B cell (primary cell): ENCODE data around the gene ATP1B3. TPM values are rescaled to one million over a fixed set of nuclear protein-coding genes. Genes with fewer than 3 reads are reported as not detected.

ENCODE experiments used
- ATAC-seq: fragments of 200-7000 bp; cut with Tn5 transposase; one replicate; pipeline ENCODE4 v1.10.0; 2021; ENCODE audit warnings: low read depth, mild to moderate bottlenecking, moderate number of reproducible peaks, moderate library complexity
- CTCF ChIA-PET: fragments of 350-600 bp; sonication (Branson Sonifier 250); formaldehyde crosslinking; loops from one replicate; lab custom pipeline; 2021; ENCODE audit warnings: antibody characterized with exemption, inconsistent platforms; lab: Charles Lee
- POLR2A ChIA-PET: fragments of 350-600 bp; sonication (Branson Sonifier 250); formaldehyde crosslinking; loops from one replicate; lab custom pipeline; 2021; ENCODE audit warnings: antibody characterized with exemption; lab: Charles Lee
- DNase-seq: peaks from one replicate; pipeline ENCODE4 v3.0.0; 2013
- H2AFZ ChIP-seq: 2 replicates; pipeline ENCODE4 v1.6.1; 2012; ENCODE audit warnings: mild to moderate bottlenecking, low read depth, low read length; ENCODE audit not compliant: insufficient read depth, poor library complexity, severe bottlenecking
- H3K27ac ChIP-seq, 2 donors: 1 replicate in 1 of 2; 2 replicates in 1 of 2; pipeline ENCODE4 v1.5.1; 2012 to 2013; ENCODE audit warnings: low read length in 2 of 2, mild to moderate bottlenecking in 2 of 2, moderate library complexity in 1 of 2
- H3K27me3 ChIP-seq, 4 experiments: fragments of 200-600 bp in 1 of 4; sonication (generic) in 1 of 4; replicated peaks in 1 of 4; 1 replicate in 2 of 4; 2 replicates in 2 of 4; pipeline versions ENCODE4 v1.6.1 to v1.7.0; 2013 to 2016; ENCODE audit warnings: low read length in 3 of 4, mild to moderate bottlenecking in 2 of 4, mixed read lengths in 1 of 4, moderate library complexity in 1 of 4; ENCODE audit not compliant: insufficient read depth in 4 of 4, control insufficient read depth in 3 of 4; ENCODE audit errors: control extremely low read depth in 1 of 4
- H3K36me3 ChIP-seq, 2 experiments: replicated peaks in 1 of 2; 1 replicate in 1 of 2; 2 replicates in 1 of 2; pipeline versions ENCODE4 v1.6.1 to v1.7.1; 2013; ENCODE audit warnings: low read length in 1 of 2; ENCODE audit not compliant: insufficient read depth in 2 of 2, control insufficient read depth in 1 of 2; ENCODE audit errors: control extremely low read depth in 1 of 2, extremely low read depth in 1 of 2
- H3K4me1 ChIP-seq, 2 donors: fragments of 200-600 bp in 1 of 2; sonication (generic) in 1 of 2; 1 replicate in 1 of 2; 2 replicates in 1 of 2; pipeline versions ENCODE4 v1.5.1 to v1.6.1; 2013 to 2017; ENCODE audit warnings: low read length in 2 of 2; ENCODE audit not compliant: control insufficient read depth in 2 of 2, insufficient read depth in 2 of 2
- H3K4me2 ChIP-seq: replicated peaks from 2 replicates; pipeline ENCODE3; 2012; ENCODE audit warnings: mild to moderate bottlenecking, low read depth, low read length; ENCODE audit not compliant: poor library complexity, severe bottlenecking
- H3K4me3 ChIP-seq, 5 experiments: fragments of 200-600 bp in 1 of 5; sonication (generic) in 1 of 5; 1 replicate in 3 of 5; 2 replicates in 2 of 5; pipeline versions ENCODE4 v1.5.1 to v1.7.0; 2011 to 2016; ENCODE audit warnings: low read length in 4 of 5, mild to moderate bottlenecking in 4 of 5, low read depth in 2 of 5, control low read depth in 1 of 5, moderate library complexity in 1 of 5; ENCODE audit not compliant: insufficient read depth in 1 of 5; ENCODE audit errors: control extremely low read depth in 1 of 5, extremely low read depth in 1 of 5
- H3K79me2 ChIP-seq: fragments of 200-600 bp; sonication (generic); one replicate; pipeline ENCODE4 v1.6.0; 2016; ENCODE audit warnings: low read length; ENCODE audit not compliant: control insufficient read depth, insufficient read depth
- H3K9ac ChIP-seq: fragments of 200-600 bp; sonication (generic); 2 replicates; pipeline ENCODE4 v1.6.1; 2017; ENCODE audit warnings: mild to moderate bottlenecking, low read length, moderate library complexity
- H3K9me3 ChIP-seq, 3 donors: one replicate each; pipeline versions ENCODE4 v1.6.1 to v1.7.1; 2013; ENCODE audit warnings: low read length in 2 of 3; ENCODE audit not compliant: control insufficient read depth in 2 of 3, insufficient read depth in 1 of 3; ENCODE audit errors: control extremely low read depth in 1 of 3
- H4K20me1 ChIP-seq: 2 replicates; pipeline ENCODE4 v1.6.0; 2012; ENCODE audit warnings: mild to moderate bottlenecking, low read length; ENCODE audit not compliant: insufficient read depth, control insufficient read depth, poor library complexity, severe bottlenecking
- H3K27ac Mint-ChIP-seq: one replicate; pipeline ENCODE4 v1.8.0; 2021; ENCODE audit warnings: mixed read lengths
- H3K27me3 Mint-ChIP-seq: one replicate; pipeline ENCODE4 v1.8.0; 2021; ENCODE audit warnings: mixed read lengths
- H3K4me1 Mint-ChIP-seq: one replicate; pipeline ENCODE4 v1.8.0; 2021; ENCODE audit warnings: mixed read lengths
- H3K4me3 Mint-ChIP-seq: one replicate; pipeline ENCODE4 v1.8.0; 2021; ENCODE audit warnings: mixed read lengths
- H3K9me3 Mint-ChIP-seq: one replicate; pipeline ENCODE4 v1.8.0; 2022; ENCODE audit warnings: mixed read lengths; ENCODE audit not compliant: insufficient read depth
- CTCF ChIP-seq: fragments of 200-600 bp; IDR thresholded peaks from one replicate; pipeline ENCODE4 v1.8.0; 2022; ENCODE audit warnings: antibody characterized with exemption, mild to moderate bottlenecking
- EZH2 ChIP-seq: IDR thresholded peaks from 2 replicates; pipeline ENCODE4 v1.6.1; 2012; ENCODE audit warnings: borderline replicate concordance, low read depth, mild to moderate bottlenecking, moderate library complexity, low read length; ENCODE audit not compliant: insufficient read depth, poor library complexity, severe bottlenecking
- WGBS: methylation state at CpG from one replicate; pipeline ENCODE4 v1.1.5; 2013; ENCODE audit warnings: missing lambda C conversion rate; ENCODE audit not compliant: insufficient coverage; 5-methylcytosine and 5-hydroxymethylcytosine counted together
- intact Hi-C: fragments of 100-400 bp; cut with micrococcal nuclease; formaldehyde crosslinking; loops from one replicate; pipeline ENCODE4 v1.10.0; 2022
- polyA plus RNA-seq: library from polyadenylated mRNA; depleted of rRNA; stranded (reverse); fragments of >200 nt; gene quantifications from 2 replicates; pipeline ENCODE4 v1.2.3, GENCODE V29; 2012
- total RNA-seq, 2 donors: library from RNA; stranded (reverse); fragments of 120-200 nt in 1 of 2; gene quantifications; 1 replicate in 1 of 2; 2 replicates in 1 of 2; pipeline versions ENCODE4 v1.2.3 to v1.2.4, GENCODE V29; 2013 to 2022

The ATP1B3 gene
- total and polyA plus RNA-seq, 2 donors (not counting 1 experiment from before 2014, with no cell fraction given), result 20.7 to 28.8 TPM

- DNase-seq (no peak), ATAC-seq (no peak)
- Histone ChIP-seq H3K79me2 (no peaks in the 10 kb centered on the region), H4K20me1 (no peaks in the 10 kb centered on the region), H3K27me3 (no peaks in the 10 kb centered on the region), H3K4me3 (no peak overlapping the region), H3K9ac (no peak overlapping the region), H3K4me2 (no peak overlapping the region), H2AFZ (no peak overlapping the region), H3K36me3 (no peaks in the 10 kb centered on the region), H3K9me3 (no peaks in the 10 kb centered on the region), H3K27ac (no peak overlapping the region), H3K4me1 (no peaks in the 10 kb centered on the region)
- H3K9me3 Mint-ChIP-seq, result no peaks in the 10 kb centered on the region
- 49% methylated on average over 10 of the region's 12 CpGs for WGBS
- no peak overlapping the region for H3K27ac Mint-ChIP-seq
- no peak overlapping the region for H3K4me3 Mint-ChIP-seq
- intact Hi-C loops, result no loop called here
- TF ChIP-seq EZH2, result no peak
- TF ChIP-seq CTCF, result no peak
- ChIA-PET POLR2A (no interaction called here), CTCF (no interaction called here)
- H3K27me3 Mint-ChIP-seq, result no peaks in the 10 kb centered on the region
- H3K4me1 Mint-ChIP-seq, result no peaks in the 10 kb centered on the region
Measured at GRCh38 chr3:141940194-141940776, 63.8 kb downstream of the ATP1B3 start.

GRCh38 chr3:141941093-141941492 is 64.7 kb downstream of the ATP1B3 start:
- POLR2A ChIA-PET, result no interaction called here
- CTCF ChIA-PET, result no interaction called here
- Histone ChIP-seq H3K27ac (no peak overlapping the region), H3K9ac (no peak overlapping the region), H3K79me2 (no peaks in the 10 kb centered on the region), H3K4me2 (no peak overlapping the region), H3K4me1 (no peaks in the 10 kb centered on the region), H3K4me3 (no peak overlapping the region), H3K9me3 (no peaks in the 10 kb centered on the region), H2AFZ (no peak overlapping the region), H3K27me3 (no peaks in the 10 kb centered on the region), H4K20me1 (no peaks in the 10 kb centered on the region), H3K36me3 (no peaks in the 10 kb centered on the region)
- Mint-ChIP-seq H3K27ac (no peak overlapping the region), H3K4me3 (no peak overlapping the region), H3K4me1 (no peaks in the 10 kb centered on the region), H3K9me3 (no peaks in the 10 kb centered on the region), H3K27me3 (no peaks in the 10 kb centered on the region)
- DNase-seq (no peak), ATAC-seq (no peak)
- 17% methylated on average over 8 of the region's 8 CpGs for WGBS
- TF ChIP-seq CTCF, result no peak
- intact Hi-C loops, result no loop called here
